PC-9 (cell line): ENCODE data around the gene ENTHD1. TPM values are rescaled to one million over a fixed set of nuclear protein-coding genes. Genes with fewer than 3 reads are reported as not detected.

Source experiments
- BruUV-seq: library from RNA; stranded (reverse); fragments of 400-500 nt; replicated peaks from 2 replicates; lab custom pipeline; 2021; lab: Mats Ljungman, UMichigan
- CTCF ChIA-PET: fragments of 300-600 bp; sonication (Branson Sonifier 250); formaldehyde crosslinking; loops from one replicate; lab custom pipeline; 2022; ENCODE audit warnings: antibody characterized with exemption; lab: Charles Lee
- POLR2A ChIA-PET: fragments of 300-600 bp; sonication (Branson Sonifier 250); formaldehyde crosslinking; loops from one replicate; lab custom pipeline; 2022; ENCODE audit warnings: antibody characterized with exemption; ENCODE audit not compliant: unreplicated experiment; lab: Charles Lee
- DNase-seq, 2 experiments: peaks; one replicate each; pipeline versions ENCODE4 v3.0.0 to v3.0.0-alpha.2; 2015 to 2022; ENCODE audit warnings: mixed read lengths in 1 of 2
- H2AFZ ChIP-seq: fragments of 200-600 bp; sonication (generic); 2 replicates; pipeline ENCODE4 v1.8.1; 2017; ENCODE audit warnings: antibody characterized with exemption
- H3F3A ChIP-seq: fragments of 200-600 bp; sonication (generic); 2 replicates; pipeline ENCODE4 v1.8.1; 2017; ENCODE audit warnings: antibody characterized with exemption, mild to moderate bottlenecking, low read depth; ENCODE audit not compliant: insufficient read depth
- H3K27ac ChIP-seq: fragments of 200-600 bp; sonication (generic); 2 replicates; pipeline ENCODE4 v1.6.1; 2016; ENCODE audit warnings: mixed run types
- H3K27me3 ChIP-seq: fragments of 200-600 bp; sonication (generic); 2 replicates; pipeline ENCODE4 v1.6.1; 2016; ENCODE audit warnings: low read depth, mixed run types; ENCODE audit not compliant: insufficient read depth
- H3K36me3 ChIP-seq: fragments of 200-600 bp; sonication (generic); 2 replicates; pipeline ENCODE4 v1.6.1; 2016; ENCODE audit warnings: low read depth, mixed run types
- H3K4me1 ChIP-seq: fragments of 200-600 bp; sonication (generic); replicated peaks from 2 replicates; pipeline ENCODE4 v1.6.1; 2016; ENCODE audit warnings: mixed run types; ENCODE audit not compliant: insufficient read depth
- H3K4me2 ChIP-seq: fragments of 200-600 bp; sonication (generic); 2 replicates; pipeline ENCODE4 v1.6.1; 2017; ENCODE audit warnings: mixed run types
- H3K4me3 ChIP-seq: fragments of 200-600 bp; sonication (generic); 2 replicates; pipeline ENCODE4 v1.6.1; 2016; ENCODE audit warnings: mixed run types
- H3K79me2 ChIP-seq: fragments of 200-600 bp; sonication (generic); 2 replicates; pipeline ENCODE4 v1.6.1; 2017; ENCODE audit warnings: low read depth, mixed run types
- H3K9me2 ChIP-seq: fragments of 200-600 bp; sonication (generic); 2 replicates; pipeline ENCODE4 v1.8.1; 2017; ENCODE audit warnings: mild to moderate bottlenecking; ENCODE audit not compliant: insufficient read depth
- H3K9me3 ChIP-seq: fragments of 200-600 bp; sonication (generic); 2 replicates; pipeline ENCODE4 v1.8.1; 2016; ENCODE audit warnings: low read depth; ENCODE audit not compliant: insufficient read depth
- H4K20me1 ChIP-seq: fragments of 200-600 bp; sonication (generic); 2 replicates; pipeline ENCODE4 v1.8.1; 2017; ENCODE audit not compliant: insufficient read depth
- CTCF ChIP-seq: fragments of 200-600 bp; sonication (generic); conservative IDR thresholded peaks from 2 replicates; pipeline ENCODE4 v1.6.1; 2017; ENCODE audit warnings: mixed run types, antibody characterized with exemption, mild to moderate bottlenecking, moderate library complexity
- EZH2 ChIP-seq: fragments of 200-600 bp; sonication (generic); IDR thresholded peaks from 2 replicates; pipeline ENCODE4 v1.8.0; 2017; ENCODE audit warnings: antibody characterized with exemption, low read depth
- intact Hi-C: fragments of 100-400 bp; cut with micrococcal nuclease; formaldehyde crosslinking; loops from one replicate; pipeline ENCODE4 v1.10.0; 2022; ENCODE audit not compliant: unreplicated experiment
- total RNA-seq: library from RNA; stranded (reverse); gene quantifications from 2 replicates; pipeline ENCODE4 v1.2.3, GENCODE V29; 2021

The ENTHD1 gene
- total RNA-seq, 1 experiment from 2014 or later, result not detected

DNA sequence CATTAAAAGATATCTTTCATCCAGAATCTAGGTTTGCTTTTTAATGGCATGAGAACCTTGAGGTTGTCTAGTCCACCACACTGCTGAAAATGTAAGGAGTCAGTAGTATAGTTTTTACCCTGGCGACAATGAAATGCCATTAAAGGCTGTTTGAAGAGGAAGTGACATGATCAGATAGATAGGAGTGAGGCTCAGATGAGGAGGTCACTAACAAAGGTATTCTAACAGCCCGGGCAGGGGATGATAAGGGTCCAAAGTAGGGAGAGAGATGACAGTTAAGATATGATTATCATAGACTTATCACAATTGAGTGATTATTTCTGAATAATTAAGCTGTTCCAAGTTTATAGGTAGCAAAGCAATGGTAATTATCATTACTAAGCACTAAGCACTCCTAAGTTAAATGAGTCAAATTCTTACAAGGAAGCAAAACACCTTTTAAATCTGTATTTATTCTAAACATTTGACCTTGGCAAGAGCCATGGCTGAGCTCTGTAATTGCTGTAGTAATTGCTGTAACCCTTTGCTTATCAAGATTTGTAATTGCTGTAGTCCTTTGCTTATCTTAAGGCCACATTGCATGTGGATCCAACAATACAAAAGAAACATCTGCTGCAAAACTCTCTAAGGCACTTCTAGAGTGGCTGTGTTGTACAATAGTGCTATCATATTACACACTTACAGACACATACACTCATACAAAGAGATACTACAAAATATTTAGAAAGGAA, 92.6 kb downstream of the ENTHD1 start:
- no peak overlapping the region for H3K27ac ChIP-seq
- peaks cover 37% of the 10 kb centered on the region for H3K27me3 ChIP-seq
- no peaks in the 10 kb centered on the region for H3K9me2 ChIP-seq
- no peaks in the 10 kb centered on the region for H4K20me1 ChIP-seq
- H2AFZ ChIP-seq, result no peak overlapping the region
- CTCF ChIA-PET, result no interaction called here
- no peaks in the 10 kb centered on the region for H3F3A ChIP-seq
- TF ChIP-seq EZH2, result no peak
- no peak for TF ChIP-seq CTCF
- H3K9me3 ChIP-seq, result peaks cover 16% of the 10 kb centered on the region; the same call in 1 of the 2 replicates
- no TSS peak for BruUV-seq
- no peaks in the 10 kb centered on the region for H3K36me3 ChIP-seq
- H3K4me1 ChIP-seq, result no peaks in the 10 kb centered on the region
- H3K4me3 ChIP-seq, result no peak overlapping the region
- no peak for DNase-seq
- POLR2A ChIA-PET, result interaction anchor here (0.6 kb wide), 1 partner anchor 75 kb away, joined by 12 read pairs; no protein-coding TSS in a partner anchor
- H3K4me2 ChIP-seq, result no peak overlapping the region
- intact Hi-C loops, result no loop called here
- no peaks in the 10 kb centered on the region for H3K79me2 ChIP-seq

DNA sequence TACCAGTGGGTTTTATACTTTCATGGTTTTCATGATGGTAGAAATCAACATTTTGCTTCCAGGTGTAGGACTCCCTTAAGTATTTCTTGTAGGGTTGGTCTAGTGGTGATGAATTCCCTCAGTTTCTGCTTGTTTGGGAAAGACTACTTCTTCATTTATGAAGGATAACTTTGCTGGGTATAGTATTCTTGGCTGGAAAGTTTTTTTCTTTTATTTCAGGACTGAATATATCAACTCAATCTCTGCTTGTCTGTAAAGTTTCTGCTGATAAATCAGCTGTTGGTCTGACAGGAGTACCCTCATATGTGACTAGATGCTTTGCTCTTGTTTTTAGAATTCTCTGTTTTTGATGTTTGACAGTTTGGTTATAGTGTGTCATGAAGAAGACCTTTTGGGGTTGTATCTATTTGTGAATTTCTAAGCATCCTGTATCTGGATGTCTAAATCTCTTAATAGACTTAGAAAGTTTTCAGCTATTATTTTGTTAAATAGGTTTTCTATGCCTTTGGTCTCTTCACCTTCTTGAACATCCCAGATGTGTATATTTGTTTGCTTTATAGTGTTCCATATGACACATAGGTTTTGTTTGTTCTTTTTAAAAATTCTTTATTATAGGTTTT, 95.9 kb downstream of the ENTHD1 start:
- BruUV-seq, result no TSS peak
- Histone ChIP-seq H2AFZ (no peak overlapping the region), H3K4me3 (no peak overlapping the region), H3K9me3 (peaks cover 16% of the 10 kb centered on the region; the same call in 1 of the 2 replicates), H3K4me1 (no peaks in the 10 kb centered on the region), H3K79me2 (no peaks in the 10 kb centered on the region), H4K20me1 (no peaks in the 10 kb centered on the region), H3K27ac (no peak overlapping the region), H3K36me3 (no peaks in the 10 kb centered on the region), H3K9me2 (no peaks in the 10 kb centered on the region), H3K4me2 (no peak overlapping the region), H3F3A (no peaks in the 10 kb centered on the region), H3K27me3 (peaks cover 46% of the 10 kb centered on the region)
- intact Hi-C loops, result no loop called here
- DNase-seq, result no peak
- CTCF ChIA-PET, result no interaction called here
- no peak for TF ChIP-seq CTCF
- no peak for TF ChIP-seq EZH2
- POLR2A ChIA-PET, result no interaction called here

- H3K36me3 ChIP-seq, result no peaks in the 10 kb centered on the region
- no peaks in the 10 kb centered on the region for H3K79me2 ChIP-seq
- no peaks in the 10 kb centered on the region for H3K9me2 ChIP-seq
- H3K27ac ChIP-seq, result no peak overlapping the region
- intact Hi-C loops, result no loop called here
- ChIA-PET POLR2A (no interaction called here), CTCF (no interaction called here)
- no peaks in the 10 kb centered on the region for H3K4me1 ChIP-seq
- H3K4me3 ChIP-seq, result no peak overlapping the region
- no peaks in the 10 kb centered on the region; the same call in 1 of the 2 replicates for H3K9me3 ChIP-seq
- BruUV-seq, result no TSS peak
- no peak overlapping the region for H3K4me2 ChIP-seq
- TF ChIP-seq CTCF (no peak), EZH2 (no peak)
- H3K27me3 ChIP-seq, result peaks cover 54% of the 10 kb centered on the region
- H4K20me1 ChIP-seq, result no peaks in the 10 kb centered on the region
- DNase-seq, result no peak
- H2AFZ ChIP-seq, result no peak overlapping the region
- H3F3A ChIP-seq, result no peaks in the 10 kb centered on the region
Measured at GRCh38 chr22:39789788-39790187, 103.8 kb downstream of the ENTHD1 start.
